GM19035 (cell line): ENCODE data around the gene CYP4B1.
"Not testable (repeated sequence)": the region's sequence is repeated elsewhere in the genome, so short reads cannot be mapped to it uniquely, and the experiment has no call there.

Experiments used
- ATAC-seq: cut with Tn5 transposase; IDR thresholded peaks from one replicate; pipeline ENCODE4 v1.9.1; 2021; ENCODE audit not compliant: unreplicated experiment

Gene CYP4B1

DNA sequence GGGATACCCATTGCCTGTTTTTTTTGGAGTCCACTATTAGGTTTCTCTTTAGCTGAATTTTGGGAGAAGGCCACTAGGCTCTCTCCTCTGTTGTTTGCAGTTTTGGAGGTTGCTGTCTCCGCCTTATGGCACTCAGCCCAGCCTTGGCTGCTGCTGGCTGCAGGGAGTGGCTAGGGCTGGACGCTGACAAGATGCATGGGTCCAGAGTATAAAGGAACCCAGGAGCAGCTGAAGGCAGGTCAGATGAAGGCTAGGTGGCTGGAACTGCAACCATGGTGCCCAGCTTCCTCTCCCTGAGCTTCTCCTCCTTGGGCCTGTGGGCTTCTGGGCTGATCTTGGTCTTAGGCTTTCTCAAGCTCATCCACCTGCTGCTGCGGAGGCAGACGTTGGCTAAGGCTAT lies at the start of gene CYP4B1:
TSS of gene CYP4B1 (plus strand) at position 237 of the 400 bp plus-strand sequence. CDS start at position 273, 36 bp downstream.
- ATAC-seq = no peak

- ATAC-seq = no peak
Observed at GRCh38 chr1:46749404-46749803, 49.4 kb upstream of the CYP4B1 start.

DNA sequence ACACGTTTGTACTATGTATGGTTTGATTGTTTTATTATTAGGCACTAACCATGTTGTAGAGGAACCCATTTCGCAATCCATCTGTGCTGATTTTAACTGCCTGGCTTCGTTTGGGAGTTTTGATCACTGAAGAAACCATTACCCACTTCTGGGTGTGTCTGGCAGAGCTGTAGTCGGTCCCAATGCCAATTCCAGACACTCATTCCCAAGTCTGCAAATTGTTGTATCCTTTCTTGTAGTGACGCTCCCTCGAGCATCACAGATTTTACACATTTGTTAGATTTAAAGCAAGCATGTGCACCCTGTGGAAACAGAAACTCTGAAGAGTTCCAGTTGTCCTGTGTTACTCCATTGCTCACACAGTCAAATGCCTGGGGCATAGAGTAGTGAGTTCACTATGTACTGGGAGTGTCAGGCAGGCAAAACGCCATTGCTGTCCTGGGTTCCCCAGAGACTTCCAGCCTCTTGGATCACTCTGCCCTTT lies 48.9 kb upstream of the CYP4B1 start:
- no peak for ATAC-seq

- no peak for ATAC-seq
Observed at GRCh38 chr1:46753985-46754384, 44.9 kb upstream of the CYP4B1 start.

DNA sequence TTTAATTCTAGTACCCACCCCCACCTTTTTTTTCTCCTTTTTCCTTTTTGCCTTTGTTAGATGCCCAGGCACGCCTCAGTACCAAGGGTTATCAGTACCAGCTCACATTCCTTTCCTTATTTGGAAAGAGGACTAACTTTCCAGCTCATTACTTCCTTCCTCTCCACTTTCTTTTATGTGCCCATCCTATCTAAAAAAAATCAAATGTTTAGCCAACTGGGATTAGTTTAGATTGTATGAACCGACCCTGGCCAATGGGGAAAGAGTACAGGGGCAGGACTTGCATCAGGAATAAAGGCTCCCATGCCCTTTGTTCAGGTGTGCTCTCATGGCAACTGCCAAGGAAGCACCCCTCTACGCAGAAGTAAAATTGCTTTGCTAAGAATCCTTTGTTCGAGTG lies 44.1 kb upstream of the CYP4B1 start:
- ATAC-seq = not testable (repeated sequence)

- ATAC-seq = no peak
Observed at GRCh38 chr1:46755121-46755520, 43.7 kb upstream of the CYP4B1 start.

DNA sequence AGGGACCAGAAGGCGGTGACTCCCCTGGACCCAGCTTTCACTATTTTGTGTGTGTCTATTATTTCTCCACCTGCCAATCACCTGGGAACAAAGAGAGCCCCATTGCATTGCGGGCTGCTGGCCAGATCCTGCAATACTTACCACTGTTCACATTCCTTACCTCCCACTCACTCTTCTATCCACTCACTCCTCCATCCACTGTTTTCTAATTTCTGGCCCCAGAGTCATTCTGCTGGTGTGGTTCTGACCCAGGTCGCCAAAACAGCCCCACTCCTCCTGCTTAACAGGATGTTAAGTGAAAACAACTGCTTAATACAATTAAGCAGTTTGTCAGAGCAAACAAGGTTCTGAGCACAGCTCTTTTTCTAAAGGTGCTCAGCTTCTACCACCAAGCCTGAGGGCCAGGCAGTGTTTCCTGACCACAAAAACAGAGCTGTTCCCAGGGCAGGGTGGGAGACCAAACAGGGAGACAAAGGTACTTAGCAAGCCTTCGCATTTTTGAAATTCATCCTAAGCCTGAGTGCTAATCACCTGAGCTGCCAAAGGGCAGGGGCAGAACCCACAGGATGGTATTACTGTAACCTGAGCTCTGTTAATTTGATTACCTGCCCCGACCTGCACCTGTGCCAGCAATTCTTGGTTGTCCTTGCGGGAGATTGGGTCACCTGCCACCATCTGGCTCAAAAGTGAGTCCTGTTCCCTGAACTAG lies 41.4 kb upstream of the CYP4B1 start:
- ATAC-seq = no peak

DNA sequence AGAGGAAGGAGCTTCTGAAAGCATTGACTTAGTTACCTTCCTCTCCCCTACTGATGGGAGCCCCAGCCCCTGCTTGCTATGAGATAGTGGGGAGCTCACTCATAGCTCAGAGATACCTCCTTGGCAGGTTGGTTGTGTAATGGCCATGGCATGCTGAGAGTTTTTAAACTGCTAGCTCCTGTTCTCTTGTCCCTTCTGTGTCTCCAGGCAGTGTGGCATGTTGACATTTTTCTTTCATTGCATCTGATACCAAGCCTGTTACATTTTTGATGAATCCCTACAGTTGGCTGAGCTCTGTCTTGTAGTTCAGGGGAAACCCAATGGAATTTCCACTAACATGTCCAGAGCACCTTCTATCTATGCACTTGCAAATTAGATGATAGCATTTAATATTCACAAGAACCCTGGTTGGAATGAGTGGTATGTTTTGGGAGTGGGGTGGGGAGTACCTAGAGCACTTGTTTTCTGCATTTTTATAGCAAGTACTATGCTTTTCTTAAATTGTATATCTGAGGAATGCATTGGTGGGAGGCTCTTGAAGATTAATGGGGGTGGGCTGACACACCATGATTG lies 40.8 kb upstream of the CYP4B1 start:
- no peak for ATAC-seq

- no peak for ATAC-seq
Observed at GRCh38 chr1:46760558-46761166, 38.2 kb upstream of the CYP4B1 start.

DNA sequence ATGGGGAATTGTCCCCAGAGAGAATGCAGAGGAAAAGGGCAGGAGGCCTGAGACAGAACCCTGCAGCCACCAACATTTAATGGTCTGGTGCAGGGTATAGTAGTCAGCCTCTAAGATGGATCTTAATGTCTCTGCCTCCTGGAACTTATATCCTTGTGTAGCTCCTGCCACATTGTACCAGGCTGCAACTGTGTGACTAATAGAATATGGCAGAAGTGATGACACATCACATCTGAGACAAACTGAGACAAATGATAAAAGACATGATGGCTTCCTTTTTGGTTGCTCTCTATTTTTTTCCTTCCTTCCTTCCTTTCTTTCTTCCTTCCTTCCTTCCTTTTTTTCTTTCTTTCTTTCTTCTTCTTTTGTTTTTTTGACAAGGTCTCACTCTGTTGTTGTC lies 37.1 kb upstream of the CYP4B1 start:
- no peak for ATAC-seq

DNA sequence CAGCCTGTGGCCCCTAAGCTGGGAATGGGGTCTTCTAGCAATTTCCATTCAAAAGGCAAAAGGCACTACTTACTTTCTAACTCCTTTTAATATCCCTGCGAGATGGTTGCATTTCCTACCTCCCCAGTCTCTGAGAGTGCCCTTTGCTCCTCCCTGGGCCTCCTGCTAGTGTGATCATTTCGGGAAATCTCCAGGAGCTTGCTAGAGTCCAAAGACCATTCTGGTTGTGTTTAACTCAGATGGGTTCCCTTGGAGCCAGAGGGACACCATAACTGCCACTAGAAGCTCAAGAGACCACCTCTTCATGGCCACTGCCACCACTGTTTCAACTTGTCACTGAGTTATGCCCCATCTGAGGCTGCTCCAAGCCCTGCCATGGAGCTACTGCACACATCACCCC lies 34.4 kb upstream of the CYP4B1 start:
- ATAC-seq = no peak

- no peak for ATAC-seq
Observed at GRCh38 chr1:46767649-46768282, 31.1 kb upstream of the CYP4B1 start.

GRCh38 chr1:46768445-46768844 lies 30.4 kb upstream of the CYP4B1 start:
- ATAC-seq = no peak

- ATAC-seq = no peak
Observed at GRCh38 chr1:46769028-46769740, 29.7 kb upstream of the CYP4B1 start.

- ATAC-seq = no peak
Observed at GRCh38 chr1:46770541-46770940, 28.3 kb upstream of the CYP4B1 start.

- no peak for ATAC-seq
Observed at GRCh38 chr1:46772571-46772970, 26.3 kb upstream of the CYP4B1 start.

DNA sequence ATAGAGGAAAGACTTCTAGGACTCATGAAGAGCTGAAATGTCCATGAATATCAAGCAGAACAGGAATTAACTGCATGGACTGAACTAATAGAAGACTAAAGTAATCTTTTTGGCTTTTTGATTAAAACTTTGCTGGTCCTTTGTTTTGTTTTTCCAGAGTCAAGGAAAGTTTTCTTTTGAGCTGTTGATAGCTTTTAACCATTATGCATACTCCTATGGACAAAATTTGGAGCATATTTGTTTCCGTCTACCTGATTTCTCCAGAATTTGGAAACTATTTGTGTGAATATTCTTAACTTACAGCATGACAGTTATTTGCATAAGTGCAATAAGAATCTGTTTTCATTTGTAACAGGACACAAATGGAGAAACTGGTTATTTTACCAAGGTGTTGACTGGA lies 24.5 kb upstream of the CYP4B1 start:
- ATAC-seq = no peak

DNA sequence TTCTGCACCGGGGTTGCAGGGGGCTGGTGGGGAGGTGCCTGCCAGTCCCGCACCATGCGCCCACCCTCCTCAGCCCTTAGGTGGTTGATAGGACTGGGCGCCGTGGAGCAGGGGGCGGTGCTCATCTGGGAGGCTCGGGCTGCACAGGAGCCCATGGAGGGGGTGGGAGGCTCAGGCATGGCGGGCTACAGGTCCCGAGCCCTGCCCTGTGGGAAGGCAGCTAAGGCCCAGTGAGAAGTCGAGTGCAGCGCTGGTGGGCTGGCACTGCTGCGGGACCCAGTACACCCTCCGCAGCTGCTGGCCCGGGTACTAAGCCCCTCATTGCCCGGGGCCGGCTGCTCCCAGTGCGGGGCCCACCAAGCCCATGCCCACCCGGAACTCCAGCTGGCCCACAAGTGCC lies 20.4 kb upstream of the CYP4B1 start:
- not testable (repeated sequence) for ATAC-seq

DNA sequence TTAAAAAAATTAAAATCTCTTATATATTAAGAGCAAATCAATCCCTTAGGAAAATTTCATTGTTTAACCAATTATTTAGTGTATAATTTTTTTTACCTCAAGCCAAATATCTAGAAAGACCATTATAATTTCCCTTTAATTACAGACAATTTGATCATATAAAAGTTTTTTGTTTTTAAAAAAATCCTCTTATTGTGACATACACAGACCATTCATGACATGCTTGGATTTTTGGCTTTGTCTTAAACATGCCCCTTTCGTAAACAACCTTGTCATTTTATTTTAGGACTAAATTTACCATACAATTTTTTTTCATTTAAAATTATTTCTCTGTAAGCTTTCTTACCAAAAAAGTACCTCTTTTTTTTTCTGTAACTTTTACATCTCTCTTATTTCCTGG lies 14.2 kb upstream of the CYP4B1 start:
- ATAC-seq = no peak

- ATAC-seq = not testable (repeated sequence)
Observed at GRCh38 chr1:46788634-46789033, 10.2 kb upstream of the CYP4B1 start.

DNA sequence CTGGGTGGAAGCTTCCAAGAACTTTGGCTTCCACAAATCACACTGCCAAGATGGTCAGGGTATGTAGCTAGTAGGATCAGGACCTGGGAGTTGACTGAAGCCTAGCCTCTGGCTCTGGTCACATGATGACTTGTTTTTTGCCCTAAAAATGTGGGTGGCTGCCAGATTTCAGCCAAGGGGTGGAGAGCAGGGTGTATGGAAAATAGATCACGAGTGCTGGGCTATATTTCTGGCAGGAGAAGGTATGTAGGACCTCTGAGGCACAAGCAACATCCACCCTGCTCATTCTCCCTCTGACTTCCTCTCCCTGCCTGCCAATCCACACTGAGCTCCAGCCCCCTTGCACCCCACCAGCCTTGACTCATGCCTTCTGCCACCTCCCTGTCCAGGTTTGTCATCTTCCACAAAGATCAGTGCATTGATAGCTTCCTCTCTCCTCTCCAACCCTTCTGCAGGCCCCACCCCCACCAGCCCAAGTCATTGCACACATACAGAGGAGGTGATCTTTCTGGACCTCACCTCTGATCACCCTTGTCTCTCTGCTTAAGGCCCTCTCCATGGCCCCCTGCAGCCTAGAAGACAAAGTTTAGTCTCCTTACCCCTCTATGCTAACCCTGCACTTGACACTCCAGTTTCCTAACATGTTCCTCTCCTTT lies 8.3 kb upstream of the CYP4B1 start:
- no peak for ATAC-seq
